ENCODE measurements around the gene TMEM63C.

TMEM63C gene

GRCh38 chr14:77271113-77271710 lies 89.6 kb downstream of the TMEM63C start, which contains the start of gene NGB:
NGB (minus strand) TSS chr14:77271206; CDS start chr14:77270937, 269 bp downstream.
- H3K27ac ChIP-seq, result no peak within 1 kb of the TSS

GRCh38 chr14:77272261-77272660 lies 90.7 kb downstream of the TMEM63C start:
- no peak overlapping the region for H3K27ac ChIP-seq
- TF ChIP-seq ZFX (IDR thresholded peaks at IDR 0.05), result no peak
- TF ChIP-seq CTCF (conservative IDR thresholded peaks at IDR 0.05), result no peak

More at GRCh38 chr14:77271113-77271710, 89.6 kb downstream of the TMEM63C start, which contains the start of gene NGB:
- no peak for TF ChIP-seq ZFX (IDR thresholded peaks at IDR 0.05)
- TF ChIP-seq CTCF (conservative IDR thresholded peaks at IDR 0.05), result no peak

- TF ChIP-seq ZFX (IDR thresholded peaks at IDR 0.05), result no peak
- no peak for TF ChIP-seq CTCF (conservative IDR thresholded peaks at IDR 0.05)
- H3K27ac ChIP-seq, result no peak overlapping the region
Measured at GRCh38 chr14:77273796-77274195, 92.2 kb downstream of the TMEM63C start.

- TF ChIP-seq CTCF (conservative IDR thresholded peaks at IDR 0.05) (no peak), ZFX (IDR thresholded peaks at IDR 0.05) (no peak)
- no peak overlapping the region for H3K27ac ChIP-seq
Measured at GRCh38 chr14:77275041-77275580, 93.5 kb downstream of the TMEM63C start.

GRCh38 chr14:77275601-77276017 lies 94.0 kb downstream of the TMEM63C start:
- no peak for TF ChIP-seq CTCF (conservative IDR thresholded peaks at IDR 0.05)
- TF ChIP-seq ZFX (IDR thresholded peaks at IDR 0.05), result no peak
- H3K27ac ChIP-seq, result no peak overlapping the region

- no peak overlapping the region for H3K27ac ChIP-seq
- no peak for TF ChIP-seq CTCF (conservative IDR thresholded peaks at IDR 0.05)
- TF ChIP-seq ZFX (IDR thresholded peaks at IDR 0.05), result no peak
Measured at GRCh38 chr14:77276295-77276935, 94.8 kb downstream of the TMEM63C start.

GRCh38 chr14:77276959-77277358 lies 95.4 kb downstream of the TMEM63C start:
- TF ChIP-seq CTCF (conservative IDR thresholded peaks at IDR 0.05) (no peak), ZFX (IDR thresholded peaks at IDR 0.05) (no peak)
- H3K27ac ChIP-seq, result no peak overlapping the region
